H1 (cell line): ENCODE data around the gene ANO2. TPM values are rescaled to one million over a fixed set of nuclear protein-coding genes. Genes with fewer than 3 reads are reported as not detected.

Experiments
- CTCF ChIA-PET: fragments of 300-600 bp; sonication (Branson Sonifier 250); formaldehyde crosslinking; loops from one replicate; lab custom pipeline; 2021; ENCODE audit not compliant: partially characterized antibody; lab: Charles Lee
- POLR2A ChIA-PET: fragments of 300-600 bp; sonication (Branson Sonifier 250); formaldehyde crosslinking; loops from one replicate; lab custom pipeline; 2021; ENCODE audit warnings: inconsistent platforms; ENCODE audit not compliant: partially characterized antibody; lab: Charles Lee
- DNase-seq, 2 experiments: peaks; one replicate each; pipeline versions ENCODE4 v3.0.0 to v3.0.0-alpha.2; 2010 to 2022; ENCODE audit warnings: low spot score in 2 of 2, low read depth in 1 of 2, mixed read lengths in 1 of 2
- FAIRE-seq: peaks from 2 replicates; lab custom pipeline; 2011; peaks lifted over from hg19 to GRCh38; lab: Jason Lieb, UNC
- H2AFZ ChIP-seq: 2 replicates; pipeline ENCODE4 v1.8.1; 2012; ENCODE audit warnings: low read length, inconsistent platforms
- H2AK5ac ChIP-seq: 2 replicates; pipeline ENCODE4 v1.6.1; 2013; ENCODE audit warnings: low read depth, low read length
- H2BK120ac ChIP-seq: replicated peaks from 2 replicates; pipeline ENCODE3; 2013; ENCODE audit warnings: low read depth, low read length, inconsistent platforms
- H2BK12ac ChIP-seq: 2 replicates; pipeline ENCODE4 v1.6.1; 2013; ENCODE audit warnings: low read depth, low read length
- H2BK15ac ChIP-seq: 2 replicates; pipeline ENCODE4 v1.6.1; 2013; ENCODE audit warnings: low read length
- H2BK20ac ChIP-seq: 2 replicates; pipeline ENCODE4 v1.6.1; 2013; ENCODE audit warnings: low read length
- H2BK5ac ChIP-seq: 2 replicates; pipeline ENCODE4 v1.6.1; 2013; ENCODE audit warnings: low read depth, low read length
- H3K14ac ChIP-seq: 2 replicates; pipeline ENCODE4 v1.6.1; 2013; ENCODE audit warnings: inconsistent platforms; ENCODE audit not compliant: insufficient read length
- H3K18ac ChIP-seq: 2 replicates; pipeline ENCODE4 v1.6.1; 2013; ENCODE audit warnings: low read length; ENCODE audit errors: extremely low read depth
- H3K23ac ChIP-seq: 2 replicates; pipeline ENCODE4 v1.6.1; 2013; ENCODE audit warnings: inconsistent platforms; ENCODE audit not compliant: insufficient read length
- H3K23me2 ChIP-seq: 2 replicates; pipeline ENCODE4 v1.6.1; 2013; ENCODE audit warnings: low read depth, low read length
- H3K27ac ChIP-seq: 2 replicates; pipeline ENCODE4 v1.6.1; 2011; ENCODE audit warnings: low read depth, low read length, inconsistent platforms
- H3K27me3 ChIP-seq, 4 experiments: replicated peaks in 1 of 4; 1 replicate in 1 of 4; 2 replicates in 3 of 4; pipeline versions ENCODE4 v1.6.1 to v1.8.1; 2011 to 2013; ENCODE audit warnings: low read length in 3 of 4, mild to moderate bottlenecking in 3 of 4, inconsistent platforms in 2 of 4, mixed read lengths in 2 of 4, moderate library complexity in 1 of 4; ENCODE audit not compliant: control insufficient read depth in 3 of 4, insufficient read depth in 3 of 4; ENCODE audit errors: extremely low read depth in 1 of 4
- H3K36me3 ChIP-seq, 4 experiments: 2 replicates each; pipeline versions ENCODE4 v1.6.1 to v1.8.1; 2011 to 2013; ENCODE audit warnings: mild to moderate bottlenecking in 4 of 4, low read length in 3 of 4, moderate library complexity in 2 of 4, control low read depth in 1 of 4, inconsistent platforms in 1 of 4; ENCODE audit not compliant: insufficient read depth in 4 of 4, control insufficient read depth in 2 of 4
- H3K4ac ChIP-seq: replicated peaks from 2 replicates; pipeline ENCODE3; 2013; ENCODE audit warnings: low read length, low read depth, mixed read lengths, inconsistent platforms; ENCODE audit not compliant: insufficient read length
- H3K4me1 ChIP-seq, 4 experiments: replicated peaks in 1 of 4; 1 replicate in 1 of 4; 2 replicates in 3 of 4; pipeline versions ENCODE4 v1.6.1 to v1.8.1; 2011 to 2013; ENCODE audit warnings: low read length in 3 of 4, inconsistent platforms in 2 of 4, mixed read lengths in 1 of 4; ENCODE audit not compliant: insufficient read depth in 4 of 4, control insufficient read depth in 3 of 4
- H3K4me2 ChIP-seq, 2 experiments: 2 replicates each; pipeline versions ENCODE4 v1.6.1 to v1.8.1; 2011 to 2013; ENCODE audit warnings: low read depth in 2 of 2, low read length in 2 of 2, control low read depth in 1 of 2, inconsistent platforms in 1 of 2, mild to moderate bottlenecking in 1 of 2; ENCODE audit not compliant: insufficient read depth in 1 of 2
- H3K4me3 ChIP-seq, 4 experiments: fragments of 200-600, 300-600 bp in 1 of 4; sonication (generic), shearing (Covaris generic), sonication (Bioruptor Twin) in 1 of 4; 2 replicates each; pipeline versions ENCODE4 v1.5.1 to v1.8.1; 2011 to 2016; ENCODE audit warnings: low read length in 4 of 4, low read depth in 3 of 4, control low read depth in 2 of 4, inconsistent platforms in 2 of 4, mild to moderate bottlenecking in 2 of 4, mixed read lengths in 1 of 4, moderate library complexity in 1 of 4; ENCODE audit not compliant: insufficient read depth in 2 of 4; ENCODE audit errors: extremely low read depth in 1 of 4
- H3K56ac ChIP-seq: replicated peaks from 2 replicates; pipeline ENCODE3; 2013; ENCODE audit warnings: low read depth, mild to moderate bottlenecking, mixed read lengths, low read length, inconsistent platforms; ENCODE audit not compliant: insufficient read length
- H3K79me1 ChIP-seq: 2 replicates; pipeline ENCODE4 v1.6.1; 2013; ENCODE audit warnings: low read depth, low read length, control low read depth
- H3K79me2 ChIP-seq, 2 experiments: 2 replicates each; pipeline versions ENCODE4 v1.6.1 to v1.8.1; 2012 to 2013; ENCODE audit warnings: low read length in 2 of 2, mild to moderate bottlenecking in 2 of 2, inconsistent platforms in 1 of 2; ENCODE audit not compliant: insufficient read depth in 2 of 2, control insufficient read depth in 1 of 2
- H3K9ac ChIP-seq, 4 experiments: replicated peaks in 1 of 4; 1 replicate in 1 of 4; 2 replicates in 3 of 4; pipeline versions ENCODE4 v1.6.1 to v1.8.1; 2011 to 2013; ENCODE audit warnings: low read depth in 3 of 4, low read length in 3 of 4, control low read depth in 2 of 4, mild to moderate bottlenecking in 2 of 4, moderate library complexity in 2 of 4, inconsistent platforms in 1 of 4; ENCODE audit errors: extremely low read depth in 1 of 4
- H3K9me3 ChIP-seq, 2 experiments: 2 replicates each; pipeline versions ENCODE4 v1.6.1 to v1.8.1; 2012 to 2013; ENCODE audit warnings: mild to moderate bottlenecking in 2 of 2, moderate library complexity in 2 of 2, control low read depth in 1 of 2, inconsistent platforms in 1 of 2, low read depth in 1 of 2, low read length in 1 of 2, mixed read lengths in 1 of 2; ENCODE audit not compliant: insufficient read depth in 2 of 2
- H4K20me1 ChIP-seq, 2 experiments: replicated peaks in 1 of 2; 2 replicates each; pipeline versions ENCODE3 to v1.8.1; 2011 to 2013; ENCODE audit warnings: inconsistent platforms in 2 of 2, low read length in 2 of 2, mild to moderate bottlenecking in 1 of 2; ENCODE audit not compliant: insufficient read depth in 2 of 2, control insufficient read depth in 1 of 2
- H4K5ac ChIP-seq: 2 replicates; pipeline ENCODE4 v1.6.1; 2013; ENCODE audit warnings: low read length, low read depth, mixed read lengths, inconsistent platforms; ENCODE audit not compliant: insufficient read length
- H4K8ac ChIP-seq: 2 replicates; pipeline ENCODE4 v1.8.0; 2013; ENCODE audit warnings: mild to moderate bottlenecking, moderate library complexity, low read length, inconsistent platforms; ENCODE audit not compliant: insufficient read depth; ENCODE audit errors: extremely low read depth
- H4K91ac ChIP-seq: replicated peaks from 2 replicates; pipeline ENCODE3; 2013; ENCODE audit warnings: low read length, mixed read lengths, inconsistent platforms; ENCODE audit not compliant: insufficient read length
- EP300 ChIP-seq, 2 experiments: IDR thresholded peaks; 1 replicate in 1 of 2; 2 replicates in 1 of 2; pipeline ENCODE4 v1.6.1; 2011 to 2012; ENCODE audit warnings: low read depth in 2 of 2, low read length in 2 of 2, mild to moderate bottlenecking in 2 of 2, borderline replicate concordance in 1 of 2, inconsistent platforms in 1 of 2, moderate library complexity in 1 of 2
- FOSL1 ChIP-seq: IDR thresholded peaks from 2 replicates; pipeline ENCODE4 v1.6.1; 2011; ENCODE audit warnings: mild to moderate bottlenecking, low read depth, low read length, moderate library complexity; ENCODE audit not compliant: insufficient read depth
- HDAC2 ChIP-seq, 2 experiments: fragments of 300-600 bp in 1 of 2; sonication (generic) in 1 of 2; IDR thresholded peaks; 2 replicates each; pipeline ENCODE4 v1.6.1; 2011 to 2012; ENCODE audit warnings: low read depth in 2 of 2, low read length in 2 of 2, mild to moderate bottlenecking in 2 of 2, moderate library complexity in 2 of 2, borderline replicate concordance in 1 of 2, inconsistent platforms in 1 of 2
- KDM5A ChIP-seq: fragments of 200-600 bp; IDR thresholded peaks from 2 replicates; pipeline ENCODE4 v1.7.1; 2012; ENCODE audit warnings: mild to moderate bottlenecking, low read length, inconsistent platforms, mixed read lengths
- NANOG ChIP-seq: IDR thresholded peaks from 2 replicates; pipeline ENCODE4 v1.6.1; 2011; ENCODE audit warnings: low read length, low read depth, mild to moderate bottlenecking, inconsistent platforms; ENCODE audit not compliant: insufficient read depth, poor library complexity, severe bottlenecking
- RBBP5 ChIP-seq: IDR thresholded peaks from 2 replicates; pipeline ENCODE4 v1.7.1; 2012; ENCODE audit warnings: low read depth, mild to moderate bottlenecking, inconsistent platforms, low read length, moderate library complexity, borderline replicate concordance
- RFX5 ChIP-seq: IDR thresholded peaks from 2 replicates; pipeline ENCODE4 v1.6.1; 2011; ENCODE audit warnings: low read depth, low read length, improper control_type of control experiment, borderline replicate concordance
- WGBS, 2 experiments: shearing (Covaris generic) in 1 of 2; methylation state at CpG; one replicate each; pipeline versions ENCODE4 v1.1.6 to v1.1.7; 2013 to 2015; ENCODE audit warnings: low lambda C conversion rate in 2 of 2, mixed read lengths in 2 of 2, inconsistent platforms in 1 of 2, low coverage in 1 of 2, missing lambda C conversion rate in 1 of 2; ENCODE audit not compliant: insufficient replicate concordance in 2 of 2, insufficient coverage in 1 of 2, insufficient read length in 1 of 2; ENCODE audit errors: extremely low coverage in 1 of 2, missing lambda C conversion rate in 1 of 2; 5-methylcytosine and 5-hydroxymethylcytosine counted together
- polyA plus RNA-seq, 7 experiments: library from polyadenylated mRNA; depleted of rRNA in 3 of 7; stranded (reverse) in 5 of 7; unstranded in 2 of 7; fragments of >200 nt in 5 of 7; fragments of 200-250 nt in 2 of 7; gene quantifications; 1 replicate in 5 of 7; 2 replicates in 1 of 7; 4 replicates in 1 of 7; pipeline versions ENCODE4 v1.2.1 to v1.2.3, GENCODE V29; 2011 to 2013; ENCODE audit warnings: missing spikeins in 2 of 7, mixed read lengths in 2 of 7
- total RNA-seq: library from RNA; stranded (reverse); fragmentation: NEBNext Ultra II Directional; extraction: Animal tissue kit (Norgen Biotek cat#: 25700); gene quantifications from 2 replicates; pipeline ENCODE4 v1.2.1, GENCODE V29; 2021

ANO2 gene
- total and polyA plus RNA-seq, 2 of the 8 experiments (the other 6 are each of a cell fraction or from before 2014, with no cell fraction given), result 1.9 to 5.5 TPM

- no peak overlapping the region for H4K5ac ChIP-seq
- no peak overlapping the region for H4K8ac ChIP-seq
- H2AK5ac ChIP-seq, result no peak overlapping the region
- H3K4me3 ChIP-seq, result no peak overlapping the region
- ChIA-PET POLR2A (no interaction called here), CTCF (interaction anchor here (0.7 to 12.8 kb wide), 27 partner anchors 9 to 725 kb away, joined by 3 to 134 read pairs (median 3); no protein-coding TSS in a partner anchor)
- no peaks in the 10 kb centered on the region for H3K79me1 ChIP-seq
- no peak overlapping the region for H3K4me2 ChIP-seq
- no peak overlapping the region for H2BK15ac ChIP-seq
- no peak overlapping the region for H2BK5ac ChIP-seq
- 0 out of 7 replicates have a peak overlapping the region, but pooled peaks of 1 of the 4 experiments have one; percentile 3 for H3K9ac ChIP-seq
- H3K18ac ChIP-seq, result no peak overlapping the region
- DNase-seq (no peak), FAIRE-seq (no peak)
- no peak overlapping the region for H2BK20ac ChIP-seq
- no peak overlapping the region for H3K27ac ChIP-seq
- no peaks in the 10 kb centered on the region for H3K4me1 ChIP-seq
- H3K14ac ChIP-seq, result no peak overlapping the region
- no peak overlapping the region for H4K91ac ChIP-seq
- H2AFZ ChIP-seq, result no peak overlapping the region
- H3K27me3 ChIP-seq, result 0 out of 7 replicates have a peak, but pooled peaks cover 0 to 3% (median 0%) of the 10 kb centered on the region in 4 experiments
- H3K4ac ChIP-seq, result no peak overlapping the region
- no peak overlapping the region for H3K23ac ChIP-seq
- H3K23me2 ChIP-seq, result peaks cover 5% of the 10 kb centered on the region; the same call in 1 of the 2 replicates
- no peaks in the 10 kb centered on the region for H3K36me3 ChIP-seq
- H2BK120ac ChIP-seq, result no peak overlapping the region
- no peak overlapping the region for H2BK12ac ChIP-seq
- no peak overlapping the region for H3K56ac ChIP-seq
- H3K79me2 ChIP-seq, result no peaks in the 10 kb centered on the region
- TF ChIP-seq KDM5A (no peak), EP300 (IDR thresholded peaks at IDR 0.05; ENCODE audit: borderline replicate concordance in 1 of 2, low read depth in 2 of 2, low read length in 2 of 2) (no peak), RFX5 (no peak), RBBP5 (no peak), NANOG (no peak), HDAC2 (IDR thresholded peaks at IDR 0.05; ENCODE audit: borderline replicate concordance in 1 of 2, low read depth in 2 of 2, low read length in 2 of 2) (no peak), FOSL1 (no peak)
- no peaks in the 10 kb centered on the region for H3K9me3 ChIP-seq
- WGBS, 2 experiments, result 85% methylated on average over 8 of the region's 8 CpGs; no CpG with 5 or more reads in 1 of the 2 experiments
- H4K20me1 ChIP-seq, result peaks cover 0 to 4% of the 10 kb centered on the region in 2 experiments
Measured at GRCh38 chr12:5796959-5797225, 148.2 kb downstream of the ANO2 start.
